A549 treated with CORT108297 at 1 μM for 4 hours (cell line): Measurements from ENCODE around the gene AMTN. TPM values are rescaled to one million over a fixed set of nuclear protein-coding genes. Genes with fewer than 3 reads are reported as not detected.

Source experiments
- total RNA-seq: library from RNA; stranded (reverse); fragments of 200-300 nt; extraction: Qiagen RNA extraction; gene quantifications from 5 replicates; pipeline ENCODE4 v1.2.3, GENCODE V29; 2022

AMTN gene
- 0.20 TPM in 1 of 5 replicates, not detected in the others for total RNA-seq

GRCh38 chr4:70518269-70518668 is at the start of gene AMTN:
AMTN (plus strand) TSS chr4:70518569; CDS start chr4:70518778, 209 bp downstream.

GRCh38 chr4:70471897-70472296 is 46.5 kb upstream of the AMTN start, which contains the start of gene MUC7:
MUC7 (plus strand) TSS chr4:70472197; CDS start chr4:70474022, 1,825 bp downstream.

Other genes starting within 250 kb of the AMTN start
- gene CABS1, start 183.6 kb upstream of the AMTN start, total RNA-seq: not detected in 5 replicates
- not detected in 5 replicates for gene SMR3A, start 157.8 kb upstream of the AMTN start, total RNA-seq
- gene SMR3B, start 135.4 kb upstream of the AMTN start, total RNA-seq: not detected in 5 replicates
- gene OPRPN, start 120.6 kb upstream of the AMTN start, total RNA-seq: not detected in 5 replicates
- not detected in 5 replicates for gene MUC7, start 46.4 kb upstream of the AMTN start, total RNA-seq
- gene AMBN, start 73.7 kb downstream of the AMTN start, total RNA-seq: not detected in 5 replicates
- not detected in 5 replicates for gene ENAM, start 110.2 kb downstream of the AMTN start, total RNA-seq
- gene JCHAIN, start 147.9 kb downstream of the AMTN start, total RNA-seq: 0.12 to 0.46 TPM (median 0.15 TPM) in 3 of 5 replicates, not detected in the others
- gene UTP3, start 170.0 kb downstream of the AMTN start, total RNA-seq: 32.0 to 48.0 TPM (median 35.8 TPM) in 5 replicates
- 6.4 to 8.5 TPM (median 7.7 TPM) in 5 replicates for gene RUFY3, start 203.4 kb downstream of the AMTN start, total RNA-seq